Measurements from ENCODE around the gene NTPCR. TPM values are rescaled to one million over a fixed set of nuclear protein-coding genes. Genes with fewer than 3 reads are reported as not detected.

NTPCR gene
- total RNA-seq, 4 donors from 2014 or later, result 13.5 to 53.3 (median 37.2) TPM

- H3K36me3 ChIP-seq, result no peaks in the 10 kb centered on the region
- DNase-seq, result no peak
- H3K4me3 ChIP-seq, result no peak overlapping the region
- H3K27me3 ChIP-seq, result no peaks in the 10 kb centered on the region
- H3K9me3 ChIP-seq, result no peaks in the 10 kb centered on the region
- intact Hi-C loops (cut with DNase I; ENCODE audit: low total_unique reads) (no loop called here), in situ Hi-C loops (cut with MboI; ENCODE audit: low pct_ligation_motif_present in 1 of 4, low pct_unique_long_range_greater_than_20kb in 1 of 4, low sequenced_read_pairs in 3 of 4) (no loop called here)
- H3K27ac ChIP-seq, result no peak overlapping the region
- peaks cover 0 to 19% (median 3%) of the 10 kb centered on the region in 4 donors for H3K4me1 ChIP-seq
- TF ChIP-seq POLR2AphosphoS5 (IDR thresholded peaks at IDR 0.05), result no peak
- TF ChIP-seq CTCF (IDR thresholded peaks at IDR 0.05), result no peak
- no peak for TF ChIP-seq EP300 (IDR thresholded peaks at IDR 0.05; ENCODE audit: low read depth)
- TF ChIP-seq POLR2A (IDR thresholded peaks at IDR 0.05), result no peak
- WGBS, 2 donors (ENCODE audit: low coverage in 1 of 2), result 67 to 88% methylated on average over 4 to 12 of the region's 12 CpGs
Measured at GRCh38 chr1:233019778-233020325, 69.4 kb downstream of the NTPCR start.

DNA sequence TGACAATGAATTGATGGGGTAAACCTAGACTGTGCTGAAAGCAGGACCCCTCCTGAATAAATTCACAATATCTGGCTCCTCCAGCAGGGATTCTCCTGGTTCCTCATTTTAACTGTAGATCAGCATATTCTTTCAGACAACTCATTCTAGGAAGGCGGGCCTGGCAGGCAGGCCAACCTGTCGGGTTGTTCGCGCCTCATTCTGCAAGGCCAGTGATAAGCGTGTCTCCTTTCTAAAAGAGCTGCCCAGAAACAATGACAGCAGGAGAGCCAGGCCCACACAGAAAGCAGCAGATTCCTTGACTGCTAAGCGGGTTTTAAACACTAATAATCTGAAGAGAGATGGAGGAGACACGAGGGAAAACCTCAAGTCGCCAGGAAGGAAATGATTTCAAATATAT lies 70.0 kb downstream of the NTPCR start:
- Histone ChIP-seq H3K27me3 (no peaks in the 10 kb centered on the region), H3K4me1 (peaks cover 0 to 19% (median 3%) of the 10 kb centered on the region in 4 donors), H3K36me3 (no peaks in the 10 kb centered on the region), H3K27ac (no peak overlapping the region), H3K9me3 (no peaks in the 10 kb centered on the region), H3K4me3 (no peak overlapping the region)
- in situ Hi-C loops (cut with MboI; ENCODE audit: low pct_ligation_motif_present in 1 of 4, low pct_unique_long_range_greater_than_20kb in 1 of 4, low sequenced_read_pairs in 3 of 4) (no loop called here), intact Hi-C loops (cut with DNase I; ENCODE audit: low total_unique reads) (no loop called here)
- no peak for TF ChIP-seq POLR2A (IDR thresholded peaks at IDR 0.05)
- no peak for DNase-seq
- 43 to 77% methylated on average over 2 to 8 of the region's 8 CpGs for WGBS, 2 donors (ENCODE audit: low coverage in 1 of 2)

- 88 to 100% methylated on average over 1 to 2 of the region's 2 CpGs for WGBS, 2 donors (ENCODE audit: low coverage in 1 of 2)
- H3K36me3 ChIP-seq, result no peaks in the 10 kb centered on the region
- H3K9me3 ChIP-seq, result no peaks in the 10 kb centered on the region
- intact Hi-C loops (cut with DNase I; ENCODE audit: low total_unique reads) (no loop called here), in situ Hi-C loops (cut with MboI; ENCODE audit: low pct_ligation_motif_present in 1 of 4, low pct_unique_long_range_greater_than_20kb in 1 of 4, low sequenced_read_pairs in 3 of 4) (no loop called here)
- H3K27me3 ChIP-seq, result no peaks in the 10 kb centered on the region
- no peak for DNase-seq
- H3K27ac ChIP-seq, result no peak overlapping the region
- peaks cover 0 to 19% (median 3%) of the 10 kb centered on the region in 4 donors for H3K4me1 ChIP-seq
- TF ChIP-seq EP300 (IDR thresholded peaks at IDR 0.05; ENCODE audit: low read depth) (no peak), POLR2A (IDR thresholded peaks at IDR 0.05) (no peak), POLR2AphosphoS5 (IDR thresholded peaks at IDR 0.05) (no peak), CTCF (IDR thresholded peaks at IDR 0.05) (no peak)
- no peak overlapping the region for H3K4me3 ChIP-seq
Measured at GRCh38 chr1:233022246-233022645, 71.8 kb downstream of the NTPCR start.

GRCh38 chr1:233024199-233024598 lies 73.8 kb downstream of the NTPCR start:
- WGBS, 2 donors (ENCODE audit: low coverage in 1 of 2), result 72 to 90% methylated on average over 3 to 9 of the region's 9 CpGs
- DNase-seq, result no peak
- Histone ChIP-seq H3K27ac (no peak overlapping the region), H3K4me3 (no peak overlapping the region), H3K9me3 (no peaks in the 10 kb centered on the region), H3K36me3 (no peaks in the 10 kb centered on the region), H3K27me3 (no peaks in the 10 kb centered on the region), H3K4me1 (peaks cover 0 to 19% (median 3%) of the 10 kb centered on the region in 4 donors)
- intact Hi-C loops (cut with DNase I; ENCODE audit: low total_unique reads) (no loop called here), in situ Hi-C loops (cut with MboI; ENCODE audit: low pct_ligation_motif_present in 1 of 4, low pct_unique_long_range_greater_than_20kb in 1 of 4, low sequenced_read_pairs in 3 of 4) (no loop called here)
- TF ChIP-seq CTCF (IDR thresholded peaks at IDR 0.05) (no peak), POLR2AphosphoS5 (IDR thresholded peaks at IDR 0.05) (no peak), POLR2A (IDR thresholded peaks at IDR 0.05) (no peak), EP300 (IDR thresholded peaks at IDR 0.05; ENCODE audit: low read depth) (no peak)

GRCh38 chr1:233025157-233025556 lies 74.7 kb downstream of the NTPCR start:
- Histone ChIP-seq H3K27me3 (no peaks in the 10 kb centered on the region), H3K4me3 (no peak overlapping the region), H3K4me1 (peaks cover 0 to 12% (median 0%) of the 10 kb centered on the region in 4 donors), H3K36me3 (no peaks in the 10 kb centered on the region), H3K27ac (no peak overlapping the region), H3K9me3 (no peaks in the 10 kb centered on the region)
- in situ Hi-C loops (cut with MboI; ENCODE audit: low pct_ligation_motif_present in 1 of 4, low pct_unique_long_range_greater_than_20kb in 1 of 4, low sequenced_read_pairs in 3 of 4), result no loop called here
- DNase-seq, result peak; percentile 71
- intact Hi-C loops (cut with DNase I; ENCODE audit: low total_unique reads), result no loop called here
- WGBS, 2 donors (ENCODE audit: low coverage in 1 of 2), result 17 to 61% methylated on average over 2 to 12 of the region's 12 CpGs
- TF ChIP-seq EP300 (IDR thresholded peaks at IDR 0.05; ENCODE audit: low read depth) (no peak), POLR2AphosphoS5 (IDR thresholded peaks at IDR 0.05) (peak in 1 of 3 donors; percentile 12), CTCF (IDR thresholded peaks at IDR 0.05) (peak; percentile 38 to 74 (median 44)), POLR2A (IDR thresholded peaks at IDR 0.05) (no peak)

Measured in transverse colon (tissue), 4 donors.